HG02763 (cell line): ENCODE measurements around the gene TMEM131.
A peak's percentile ranks its signal among the peaks of the same experiment; 100 is the strongest.
"Not testable (repeated sequence)": the region's sequence is repeated elsewhere in the genome, so short reads cannot be mapped to it uniquely, and the experiment has no call there.

Experiments
- ATAC-seq: cut with Tn5 transposase; IDR thresholded peaks from one replicate; pipeline ENCODE4 v1.9.1; 2021; ENCODE audit warnings: mild to moderate bottlenecking, moderate library complexity; ENCODE audit not compliant: unreplicated experiment

TMEM131 gene, protein sequence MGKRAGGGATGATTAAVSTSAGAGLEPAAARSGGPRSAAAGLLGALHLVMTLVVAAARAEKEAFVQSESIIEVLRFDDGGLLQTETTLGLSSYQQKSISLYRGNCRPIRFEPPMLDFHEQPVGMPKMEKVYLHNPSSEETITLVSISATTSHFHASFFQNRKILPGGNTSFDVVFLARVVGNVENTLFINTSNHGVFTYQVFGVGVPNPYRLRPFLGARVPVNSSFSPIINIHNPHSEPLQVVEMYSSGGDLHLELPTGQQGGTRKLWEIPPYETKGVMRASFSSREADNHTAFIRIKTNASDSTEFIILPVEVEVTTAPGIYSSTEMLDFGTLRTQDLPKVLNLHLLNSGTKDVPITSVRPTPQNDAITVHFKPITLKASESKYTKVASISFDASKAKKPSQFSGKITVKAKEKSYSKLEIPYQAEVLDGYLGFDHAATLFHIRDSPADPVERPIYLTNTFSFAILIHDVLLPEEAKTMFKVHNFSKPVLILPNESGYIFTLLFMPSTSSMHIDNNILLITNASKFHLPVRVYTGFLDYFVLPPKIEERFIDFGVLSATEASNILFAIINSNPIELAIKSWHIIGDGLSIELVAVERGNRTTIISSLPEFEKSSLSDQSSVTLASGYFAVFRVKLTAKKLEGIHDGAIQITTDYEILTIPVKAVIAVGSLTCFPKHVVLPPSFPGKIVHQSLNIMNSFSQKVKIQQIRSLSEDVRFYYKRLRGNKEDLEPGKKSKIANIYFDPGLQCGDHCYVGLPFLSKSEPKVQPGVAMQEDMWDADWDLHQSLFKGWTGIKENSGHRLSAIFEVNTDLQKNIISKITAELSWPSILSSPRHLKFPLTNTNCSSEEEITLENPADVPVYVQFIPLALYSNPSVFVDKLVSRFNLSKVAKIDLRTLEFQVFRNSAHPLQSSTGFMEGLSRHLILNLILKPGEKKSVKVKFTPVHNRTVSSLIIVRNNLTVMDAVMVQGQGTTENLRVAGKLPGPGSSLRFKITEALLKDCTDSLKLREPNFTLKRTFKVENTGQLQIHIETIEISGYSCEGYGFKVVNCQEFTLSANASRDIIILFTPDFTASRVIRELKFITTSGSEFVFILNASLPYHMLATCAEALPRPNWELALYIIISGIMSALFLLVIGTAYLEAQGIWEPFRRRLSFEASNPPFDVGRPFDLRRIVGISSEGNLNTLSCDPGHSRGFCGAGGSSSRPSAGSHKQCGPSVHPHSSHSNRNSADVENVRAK (N-terminal part only)

DNA sequence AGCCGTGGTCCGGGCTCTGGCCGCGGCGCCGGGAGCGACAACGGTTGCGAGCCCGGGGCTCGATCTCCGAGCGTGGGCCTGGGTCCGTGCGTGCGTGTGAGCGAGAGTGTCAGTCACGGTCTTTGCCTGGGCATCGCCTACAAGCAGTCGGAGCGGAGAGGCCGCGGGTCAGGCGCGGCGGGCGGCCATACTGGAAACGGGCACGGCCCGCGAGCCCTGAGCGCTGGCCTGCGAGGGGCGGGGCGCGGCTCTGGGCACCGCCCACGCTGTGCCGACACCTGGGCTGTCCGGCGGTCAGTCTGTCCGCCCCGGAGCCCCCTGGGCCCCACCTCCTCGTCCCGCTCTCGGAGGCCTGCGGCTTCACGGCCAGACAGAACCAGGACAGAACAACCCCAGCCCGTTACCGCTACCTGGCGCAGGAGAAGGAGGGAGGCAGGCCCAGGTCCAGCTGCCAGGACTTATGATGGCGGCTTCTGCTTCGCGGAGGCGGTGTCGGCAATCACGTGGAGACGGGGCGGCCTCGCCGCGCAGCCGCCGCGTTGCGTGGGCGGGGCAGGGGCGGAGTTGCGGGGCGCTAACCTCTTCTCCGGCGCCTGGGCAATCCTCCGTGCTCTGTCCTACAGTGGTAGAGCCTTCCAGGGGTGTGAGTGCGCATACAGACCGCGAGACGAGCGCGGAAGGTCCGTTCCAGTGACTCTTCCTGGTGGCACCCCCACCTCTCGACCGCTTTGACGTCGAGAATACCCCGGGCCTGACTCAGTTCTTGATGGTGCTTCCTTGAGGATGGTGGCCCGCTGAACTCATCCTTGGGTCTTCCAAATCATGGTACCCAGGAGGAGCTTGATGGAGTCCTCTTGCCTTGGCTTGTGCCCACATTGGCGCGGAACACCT is at the start of gene TMEM131:
Gene TMEM131 (minus strand): TSS at position 215 of the 891 bp plus-strand sequence. CDS start 286 bp downstream, outside the sequence.
- peak; percentile 77 for ATAC-seq

DNA sequence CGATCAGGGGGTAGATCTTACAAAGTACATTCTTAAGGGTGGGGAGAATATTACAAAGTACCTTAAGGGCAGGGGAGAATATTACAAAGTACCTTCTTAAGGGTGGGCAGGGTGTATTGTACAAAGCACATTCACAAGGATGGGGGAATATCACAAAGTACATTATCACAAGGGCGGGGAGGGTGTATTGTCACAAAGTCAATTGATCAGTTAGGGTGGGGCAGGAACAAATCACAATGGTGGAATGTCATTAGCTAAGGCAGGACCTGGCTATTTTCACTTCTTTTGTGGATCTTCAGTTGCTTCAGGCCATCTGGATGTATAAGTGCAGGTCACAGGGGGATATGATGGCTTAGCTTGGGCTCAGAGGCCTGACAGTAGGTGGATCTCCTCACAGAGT is 49.0 kb upstream of the TMEM131 start:
- ATAC-seq: not testable (repeated sequence)

DNA sequence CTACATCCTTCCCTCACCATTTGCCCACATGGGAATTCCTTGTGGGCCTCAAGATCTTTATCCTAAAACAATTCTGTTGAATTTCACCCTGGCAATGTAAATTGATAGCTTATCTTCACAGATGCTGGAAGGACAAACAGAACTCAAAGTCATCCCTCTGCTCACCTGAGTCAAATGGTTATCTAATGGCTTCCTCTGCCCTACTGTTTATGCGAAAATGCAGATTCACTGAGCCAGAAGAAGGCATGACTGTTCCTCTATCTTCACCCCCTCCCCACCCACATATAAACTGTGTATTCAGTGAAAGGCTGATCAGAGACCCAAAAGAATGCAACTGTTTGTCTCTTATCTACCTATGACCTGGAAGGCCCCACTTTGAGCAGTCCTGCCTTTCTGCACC is 47.4 kb upstream of the TMEM131 start:
- no peak for ATAC-seq

DNA sequence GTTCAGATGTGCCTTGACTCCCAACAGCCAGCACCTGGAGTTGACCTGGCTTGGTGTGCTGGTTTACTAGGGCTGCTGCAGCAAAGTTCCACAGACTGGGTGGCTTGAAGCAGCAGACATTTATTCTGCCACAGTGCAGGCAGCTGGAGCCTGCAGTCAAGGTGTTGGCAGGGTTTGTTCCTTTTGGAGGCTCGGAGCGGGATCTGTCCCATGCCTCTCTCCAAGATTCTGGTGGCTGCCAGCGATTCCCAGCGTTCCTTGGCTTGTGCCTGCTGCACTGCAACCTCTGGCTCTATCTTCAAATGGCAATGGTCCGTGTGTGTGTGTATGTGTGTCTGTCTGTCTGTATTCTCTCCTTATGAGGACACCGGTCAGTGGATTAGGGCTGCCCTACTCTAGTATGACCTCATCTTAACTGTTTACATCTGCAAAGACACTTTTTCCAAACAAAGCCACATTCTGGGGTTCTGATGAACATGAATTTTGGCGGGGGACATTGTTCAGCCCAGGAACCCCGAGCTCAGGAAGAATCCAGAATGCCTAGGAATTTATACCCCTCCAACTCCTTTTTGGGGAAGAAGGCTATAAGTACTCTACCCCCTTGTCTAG is 44.7 kb upstream of the TMEM131 start:
- no peak for ATAC-seq

DNA sequence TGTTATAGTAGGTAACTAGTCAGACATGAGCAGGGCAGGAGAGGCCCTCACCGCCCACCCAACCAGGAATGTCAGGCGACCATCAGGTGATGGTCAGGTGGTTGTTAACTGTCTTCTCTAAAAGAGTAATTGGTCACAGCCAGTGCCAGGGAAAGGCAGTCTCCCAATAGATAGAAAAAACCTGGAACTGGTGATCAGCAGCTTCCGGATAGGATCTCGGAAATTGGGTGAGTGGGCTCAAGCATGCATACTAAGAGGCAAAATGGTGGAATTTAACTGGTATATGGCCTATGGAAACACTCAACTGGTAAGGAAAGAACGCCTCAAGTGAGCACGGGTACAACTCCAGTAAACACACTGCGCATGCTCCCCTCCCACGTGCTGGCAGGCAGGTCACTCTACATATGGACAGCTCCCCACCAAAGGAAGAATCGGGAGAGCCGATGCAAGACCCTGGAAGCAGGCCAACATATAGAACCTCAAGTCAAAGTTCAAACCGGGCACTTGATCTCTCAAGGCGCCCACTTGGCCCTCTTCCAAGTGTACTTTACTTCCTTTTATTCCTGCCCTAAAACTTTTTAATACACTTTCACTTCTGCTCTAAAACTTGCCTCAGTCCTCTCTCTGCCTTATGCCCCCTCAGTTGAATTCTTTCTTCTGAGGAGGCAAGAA is 43.5 kb upstream of the TMEM131 start:
- no peak for ATAC-seq

DNA sequence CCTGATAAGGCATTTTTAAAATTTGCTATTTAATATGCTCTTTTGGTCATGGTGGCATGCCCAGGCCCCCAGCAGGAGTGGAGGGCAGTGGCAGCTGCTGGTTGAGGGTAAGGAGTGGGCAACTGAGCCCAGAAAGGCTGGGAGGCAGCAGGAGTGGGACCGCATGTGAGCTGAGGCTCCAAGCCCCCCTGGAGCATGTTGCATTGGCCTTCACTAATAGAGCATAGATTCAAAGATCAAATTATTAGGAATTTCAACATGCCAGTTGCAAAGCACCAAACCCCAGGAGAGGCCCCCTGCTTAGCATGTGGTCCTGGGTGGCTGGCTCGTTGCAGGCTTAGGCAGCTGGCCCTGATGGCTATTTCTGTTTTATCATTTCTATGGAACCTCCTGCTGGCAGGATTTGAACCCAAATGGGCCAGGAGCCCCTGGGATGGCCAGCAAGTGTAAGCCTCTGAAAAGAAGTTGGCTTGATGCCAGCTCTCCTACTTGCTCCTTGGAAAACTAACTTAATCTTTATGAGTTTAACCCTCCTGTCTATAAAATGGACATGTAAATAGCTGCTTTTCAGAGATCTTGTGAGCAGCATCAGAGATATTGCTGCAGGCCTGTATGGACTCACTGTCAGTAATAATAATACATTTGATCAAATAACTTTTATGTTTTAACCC is 42.1 kb upstream of the TMEM131 start:
- no peak for ATAC-seq

DNA sequence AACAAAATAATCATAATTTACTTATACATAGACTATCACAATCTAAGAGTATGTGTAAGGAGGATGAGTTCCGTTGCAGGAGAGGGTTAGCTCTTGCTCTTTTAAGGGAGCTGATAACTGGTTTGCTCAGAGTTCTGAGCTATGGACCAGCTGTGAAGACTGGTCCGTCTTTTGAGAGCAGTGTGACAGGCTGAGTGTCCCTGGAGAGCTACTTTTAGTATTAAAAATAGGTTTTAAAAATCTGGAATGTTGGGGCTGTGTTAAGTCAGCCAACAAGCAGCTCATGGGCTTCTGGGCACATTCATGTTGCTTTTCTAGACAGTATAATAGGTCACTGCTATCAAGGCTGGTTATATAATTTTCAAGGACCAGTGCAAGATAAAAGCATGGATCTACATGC is 41.5 kb upstream of the TMEM131 start:
- no peak for ATAC-seq

DNA sequence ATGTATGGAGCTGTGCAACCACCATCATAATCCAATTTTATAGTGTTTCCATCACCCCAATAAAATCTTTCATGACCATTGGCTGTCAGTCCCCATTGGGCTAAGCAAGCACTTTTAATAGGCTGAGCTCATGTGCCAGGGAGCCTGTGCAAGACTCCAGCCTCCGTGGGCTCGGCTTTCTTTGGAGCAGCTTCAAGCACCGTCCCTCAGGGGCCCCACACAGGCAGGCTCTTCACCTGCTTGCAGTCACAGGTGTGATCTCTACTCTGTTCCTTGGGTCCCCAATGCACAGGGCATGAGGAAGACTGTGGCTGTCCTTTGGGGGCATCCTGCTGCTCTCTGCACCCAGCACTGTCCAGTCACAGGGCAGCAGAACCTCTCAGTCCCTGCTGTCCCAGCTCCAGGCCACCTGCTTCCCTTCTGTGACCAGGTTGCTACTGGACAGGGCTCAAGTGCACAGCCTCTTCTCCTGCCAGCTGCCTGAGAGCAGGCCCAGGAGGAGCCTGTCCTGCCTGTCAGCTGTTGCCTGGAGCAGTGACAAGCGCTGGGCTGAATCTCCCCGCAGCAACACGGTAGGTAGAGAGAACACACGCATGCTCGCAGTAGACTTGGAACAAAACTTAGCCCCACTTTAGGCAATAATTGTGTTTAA is 40.7 kb upstream of the TMEM131 start:
- no peak for ATAC-seq

DNA sequence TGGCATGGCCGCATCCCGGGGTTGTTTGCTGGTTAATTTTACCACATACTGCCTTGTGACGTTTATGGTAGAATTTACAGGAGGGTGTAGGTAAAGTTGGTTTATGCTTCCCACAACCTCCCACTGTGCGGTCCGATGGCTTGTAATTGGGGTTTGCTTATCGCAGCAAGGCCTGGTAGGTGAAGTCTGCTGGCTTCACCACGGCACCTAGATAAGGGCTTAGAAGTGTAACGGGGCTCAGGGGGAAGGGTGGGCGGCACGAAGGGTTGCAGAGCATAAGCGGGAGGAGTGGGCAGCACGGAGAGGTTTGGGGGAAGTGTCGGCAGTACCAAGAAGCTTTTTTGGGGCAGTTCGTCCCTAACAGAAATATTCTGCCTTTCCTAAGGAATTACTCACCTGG is 39.0 kb upstream of the TMEM131 start:
- ATAC-seq: no peak

DNA sequence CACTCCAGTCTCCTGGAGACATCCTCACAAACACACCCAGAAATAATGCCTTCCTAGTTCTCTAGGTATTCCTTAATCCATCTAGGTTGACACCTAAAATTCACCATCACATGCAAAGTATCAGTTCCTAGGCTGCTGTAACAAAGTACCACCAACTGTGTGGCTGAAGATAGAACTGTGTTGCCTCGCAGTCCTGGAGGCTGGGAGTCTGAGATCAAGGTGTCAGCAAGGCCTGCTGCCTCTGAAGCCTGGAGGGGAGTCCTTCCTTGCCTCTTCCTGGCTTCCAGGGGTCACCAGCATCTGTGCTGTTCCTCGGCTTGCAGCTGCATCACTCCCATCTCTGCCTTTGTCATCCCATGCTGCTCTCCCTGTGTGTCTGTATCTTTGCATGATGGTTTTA is 36.3 kb upstream of the TMEM131 start:
- no peak for ATAC-seq

DNA sequence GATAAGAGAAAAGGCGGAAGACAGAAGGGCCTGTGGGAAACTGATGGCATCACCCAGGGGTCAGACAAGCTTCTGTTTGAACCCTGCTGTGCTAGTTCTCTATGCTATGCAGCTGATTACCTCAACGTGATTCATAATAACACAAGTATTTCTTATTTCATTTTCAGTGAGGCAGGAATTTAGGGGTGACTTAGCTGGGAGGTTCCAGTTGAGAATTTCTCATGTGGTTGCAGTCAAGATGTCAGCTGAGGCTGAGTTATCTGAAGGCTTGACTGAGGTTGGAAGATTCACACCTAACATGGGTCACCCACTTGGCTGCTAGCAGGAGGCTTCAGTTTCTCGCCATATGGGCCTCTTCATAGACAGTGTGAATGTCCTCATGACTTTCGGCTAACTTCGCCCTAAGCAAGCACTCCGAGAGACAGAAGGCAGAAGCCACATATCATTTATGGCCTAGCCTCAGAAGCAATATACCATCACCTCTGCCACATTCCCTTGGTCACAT is 34.0 kb upstream of the TMEM131 start:
- ATAC-seq: no peak

DNA sequence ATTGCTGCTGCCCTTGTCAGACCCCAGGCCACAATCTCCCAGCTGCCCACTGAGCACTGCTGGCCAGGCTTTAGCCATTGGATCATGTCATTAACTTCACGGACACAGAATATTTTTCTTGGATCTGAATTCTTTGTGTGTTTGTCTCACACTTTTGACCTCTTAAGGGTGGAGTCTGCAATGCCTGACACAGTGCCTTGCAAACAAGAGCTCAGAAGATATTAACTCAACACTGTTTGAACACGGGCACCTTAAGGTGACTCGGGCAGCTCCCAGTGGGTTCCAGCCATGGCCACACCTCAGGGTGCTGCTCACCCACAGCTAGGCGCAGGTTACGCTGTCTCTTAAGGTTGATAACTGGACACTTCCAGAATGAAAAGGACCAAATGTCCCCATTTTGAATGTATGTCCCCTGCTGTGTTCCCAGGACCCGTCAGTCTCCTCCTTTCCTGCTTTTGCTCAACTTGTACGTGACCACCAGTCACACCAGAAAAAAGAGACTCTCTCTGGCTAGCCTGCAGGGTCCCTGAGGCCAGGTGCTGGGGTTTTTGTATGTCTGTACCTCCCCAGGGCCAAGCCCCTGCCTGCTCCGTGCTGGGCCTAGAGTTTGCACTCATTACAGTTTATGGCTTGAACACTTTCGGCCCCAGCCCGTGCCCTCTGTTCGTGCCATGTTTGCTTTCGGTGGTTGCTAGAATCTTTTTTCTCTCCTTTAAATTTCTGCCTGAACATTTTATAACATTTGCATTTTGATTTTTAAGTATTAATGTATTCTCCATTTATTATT is 33.4 kb upstream of the TMEM131 start:
- ATAC-seq: no peak

DNA sequence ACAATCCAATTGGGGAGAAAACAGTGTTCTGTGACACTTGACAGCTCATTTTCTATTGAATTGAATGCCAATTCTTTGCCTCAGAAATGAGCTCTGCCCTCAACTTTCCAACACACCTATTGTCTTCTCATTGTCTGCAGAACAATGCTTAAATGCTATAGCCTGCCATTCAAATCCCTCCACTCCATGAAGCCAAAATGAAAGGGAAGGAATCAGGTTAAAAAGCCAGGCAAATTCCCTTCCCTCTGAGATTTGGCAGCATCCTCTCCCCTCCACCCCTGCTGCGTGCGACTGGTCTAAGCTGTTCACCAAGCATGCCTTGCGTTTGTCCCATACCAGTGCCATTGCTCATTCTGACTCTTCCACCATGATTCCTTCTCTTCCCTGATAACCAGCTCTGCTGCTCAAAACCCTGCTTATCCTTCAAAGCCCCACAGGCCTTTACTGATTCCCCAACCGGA is 32.4 kb upstream of the TMEM131 start:
- ATAC-seq: no peak

DNA sequence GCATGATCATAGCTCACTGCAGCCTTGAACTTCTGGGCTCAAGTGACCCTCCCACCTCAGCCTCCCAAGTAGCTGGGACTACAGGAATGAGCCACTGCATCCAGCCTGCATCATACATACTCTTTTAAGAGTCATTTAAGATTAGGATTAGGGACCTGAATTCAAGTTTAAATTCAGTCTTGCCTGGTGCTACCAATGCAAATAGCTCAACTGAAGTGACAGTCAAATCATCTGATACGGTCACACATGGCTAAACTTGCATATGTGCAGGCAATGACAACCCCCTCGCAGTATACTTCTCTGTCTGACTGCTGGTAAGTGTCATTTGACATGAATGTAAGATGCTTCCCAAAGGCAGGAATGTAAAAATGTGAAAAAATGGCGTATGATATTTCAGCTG is 31.8 kb upstream of the TMEM131 start:
- peak; percentile 42 for ATAC-seq

DNA sequence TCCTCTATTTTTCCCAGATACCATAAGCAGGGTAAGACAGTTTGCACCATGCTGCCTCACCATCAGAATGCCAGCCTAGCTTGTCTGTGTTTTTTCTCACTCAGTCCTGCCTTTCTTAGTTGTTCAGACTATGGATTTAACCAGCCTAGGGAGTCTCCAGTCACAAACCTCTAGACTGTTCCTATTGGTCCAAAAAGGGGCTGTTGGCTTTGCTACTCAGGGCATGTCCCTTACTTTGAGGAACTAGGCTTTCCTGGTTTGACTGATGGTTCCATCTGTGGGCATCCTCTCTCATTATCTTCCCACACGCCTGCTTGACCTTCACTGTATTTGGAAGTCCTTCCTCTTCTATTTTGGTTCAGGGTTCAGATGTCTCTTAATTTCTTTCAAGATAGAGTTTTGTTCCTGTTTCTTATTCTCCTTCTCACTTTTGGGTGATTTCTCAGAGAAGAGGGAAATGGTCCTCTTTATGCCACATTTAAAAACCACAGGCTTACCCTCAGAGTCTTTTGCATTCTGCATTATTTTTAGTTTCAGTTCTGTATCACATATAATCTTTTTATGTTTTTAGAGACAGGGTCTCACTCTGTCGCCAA is 31.3 kb upstream of the TMEM131 start:
- ATAC-seq: peak; percentile 76

DNA sequence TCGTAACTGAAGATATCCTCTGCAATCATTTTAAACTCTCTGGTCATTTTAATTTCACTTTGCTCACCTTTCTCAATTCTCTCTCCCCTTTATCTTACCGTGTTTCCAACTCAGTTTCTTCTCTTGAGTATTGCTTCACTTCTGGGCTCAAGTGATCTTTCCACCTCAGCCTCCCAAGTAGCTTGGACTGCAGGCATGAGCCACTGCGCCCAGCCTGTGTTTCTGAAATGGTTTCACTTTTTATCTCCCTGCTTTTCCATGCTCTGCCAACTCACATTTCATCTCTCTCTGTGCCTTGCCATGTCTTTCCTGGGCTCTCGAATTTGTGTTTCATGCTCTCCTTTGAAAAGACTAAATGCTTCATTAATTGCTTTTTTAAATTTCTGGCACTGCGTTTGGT is 30.5 kb upstream of the TMEM131 start:
- no peak for ATAC-seq
